Ammon's horn (tissue), 1 donor: Measurements from ENCODE around the gene SEPTIN3.
A peak's percentile ranks its signal among the peaks of the same experiment; 100 is the strongest.

Experiments used
- DNase-seq: peaks from one replicate; pipeline ENCODE4 v3.0.0-alpha.2; 2016; ENCODE audit warnings: low spot score

SEPTIN3 gene, protein sequence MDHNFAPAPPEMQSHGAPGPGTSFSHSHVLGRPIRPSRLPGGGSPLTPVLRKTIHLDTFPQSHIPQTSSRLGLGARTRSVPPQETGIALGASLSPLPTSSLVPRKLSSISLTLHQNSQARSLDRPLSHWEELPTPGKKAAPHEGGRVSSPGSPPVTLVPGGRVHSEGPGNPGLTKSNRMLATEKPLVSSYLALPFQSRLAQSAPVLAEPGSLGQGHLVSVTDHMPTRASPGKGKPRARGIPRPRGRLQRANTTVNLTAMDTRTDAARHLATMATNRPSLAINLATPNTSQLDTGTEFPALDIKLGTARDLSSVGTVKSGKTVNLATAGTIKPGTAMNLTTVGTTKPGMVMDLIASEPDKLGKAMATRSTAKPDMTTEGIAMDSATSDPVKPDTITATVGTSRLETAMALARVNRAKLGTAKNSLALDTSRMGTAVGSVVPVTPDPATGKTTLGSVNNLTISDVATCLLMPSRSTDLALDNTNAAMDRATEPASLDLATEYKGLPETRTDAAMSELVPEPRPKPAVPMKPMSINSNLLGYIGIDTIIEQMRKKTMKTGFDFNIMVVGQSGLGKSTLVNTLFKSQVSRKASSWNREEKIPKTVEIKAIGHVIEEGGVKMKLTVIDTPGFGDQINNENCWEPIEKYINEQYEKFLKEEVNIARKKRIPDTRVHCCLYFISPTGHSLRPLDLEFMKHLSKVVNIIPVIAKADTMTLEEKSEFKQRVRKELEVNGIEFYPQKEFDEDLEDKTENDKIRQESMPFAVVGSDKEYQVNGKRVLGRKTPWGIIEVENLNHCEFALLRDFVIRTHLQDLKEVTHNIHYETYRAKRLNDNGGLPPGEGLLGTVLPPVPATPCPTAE

DNA sequence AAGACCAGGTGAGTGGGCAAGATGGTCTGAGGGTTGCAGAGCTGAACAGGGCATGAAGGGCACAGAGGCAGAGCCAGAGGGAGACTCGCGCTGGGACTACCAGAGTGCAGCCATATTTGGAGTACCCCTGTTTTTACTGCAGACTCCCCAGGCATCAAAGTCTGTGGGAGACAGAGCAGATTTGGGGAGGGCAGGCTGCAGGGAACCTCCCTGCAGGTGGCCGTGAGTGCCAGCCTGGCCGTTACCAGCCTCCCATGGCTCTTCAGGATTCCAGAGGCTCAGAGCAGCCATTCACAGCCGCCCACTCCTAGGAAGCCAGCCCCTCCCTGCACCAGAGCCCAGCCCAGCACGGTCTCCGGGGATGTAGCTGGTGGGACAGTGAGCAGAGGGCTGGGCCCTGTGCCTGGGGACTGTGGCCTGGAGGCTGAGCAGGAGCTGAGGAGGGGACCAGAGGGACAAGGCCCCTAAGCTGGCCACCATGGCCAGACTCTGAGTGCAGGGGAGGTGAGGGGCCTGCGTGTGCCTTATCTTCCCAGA, at the start of gene SEPTIN3:
TSS of gene SEPTIN3 (plus strand) at position 334 of the 537 bp plus-strand sequence. CDS start 2,050 bp downstream, outside the sequence.
- DNase-seq, result no peak

DNA sequence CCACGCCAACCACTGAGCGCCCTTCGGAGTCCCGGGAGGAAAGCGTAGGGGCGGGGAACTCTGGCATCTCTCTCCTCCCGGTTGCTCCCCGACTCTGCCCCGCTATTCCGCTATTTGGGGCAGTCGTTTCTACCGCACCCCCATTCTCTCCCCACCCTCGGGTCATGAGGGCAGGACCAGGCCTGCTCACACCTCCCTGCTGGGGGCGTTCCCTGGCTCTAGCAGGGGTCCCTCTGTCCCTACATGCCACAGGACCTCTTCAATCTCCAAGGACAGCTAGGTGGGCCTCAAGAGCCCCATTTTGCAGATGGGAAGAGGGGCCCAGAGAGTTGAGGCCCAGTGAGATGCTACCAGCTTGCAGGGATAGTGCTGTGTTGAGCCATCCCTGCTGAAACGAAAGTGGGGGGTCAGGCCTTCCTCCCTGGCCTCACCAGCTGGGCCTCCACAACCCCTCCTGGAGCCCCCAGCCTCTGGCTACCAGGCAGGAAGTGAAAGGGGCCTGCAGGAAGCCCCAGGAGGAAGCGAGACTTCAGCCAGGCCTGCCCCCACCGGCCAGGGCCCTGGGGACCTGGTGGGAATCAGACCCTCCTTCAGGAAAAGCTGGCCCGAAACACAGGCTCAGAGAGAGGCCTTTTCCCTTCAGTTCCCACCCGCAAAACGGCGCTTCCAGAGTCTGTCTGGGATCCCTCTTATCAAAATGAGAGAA, 48.8 kb upstream of the SEPTIN3 start:
- peak; percentile 52 for DNase-seq

DNA sequence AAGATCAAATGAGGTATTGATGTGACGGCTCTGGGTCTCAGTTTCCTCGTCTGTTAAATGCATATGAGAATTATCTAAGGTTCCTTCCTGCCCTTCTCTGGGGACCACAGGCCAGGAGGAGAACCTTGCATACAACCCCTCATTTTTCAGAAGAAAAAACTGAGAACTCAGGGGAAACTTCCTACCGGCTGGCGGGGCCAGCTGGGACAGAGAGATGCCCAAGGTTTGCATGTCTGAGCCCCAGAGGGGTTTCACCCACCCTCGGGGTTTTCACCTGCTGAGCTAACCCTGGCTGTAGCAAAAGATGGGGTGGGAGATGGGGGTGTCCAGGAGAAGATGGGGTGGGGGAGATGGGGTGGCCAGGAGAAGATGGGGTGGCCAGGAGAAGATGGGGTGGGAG, 46.9 kb upstream of the SEPTIN3 start:
- DNase-seq, result no peak

DNA sequence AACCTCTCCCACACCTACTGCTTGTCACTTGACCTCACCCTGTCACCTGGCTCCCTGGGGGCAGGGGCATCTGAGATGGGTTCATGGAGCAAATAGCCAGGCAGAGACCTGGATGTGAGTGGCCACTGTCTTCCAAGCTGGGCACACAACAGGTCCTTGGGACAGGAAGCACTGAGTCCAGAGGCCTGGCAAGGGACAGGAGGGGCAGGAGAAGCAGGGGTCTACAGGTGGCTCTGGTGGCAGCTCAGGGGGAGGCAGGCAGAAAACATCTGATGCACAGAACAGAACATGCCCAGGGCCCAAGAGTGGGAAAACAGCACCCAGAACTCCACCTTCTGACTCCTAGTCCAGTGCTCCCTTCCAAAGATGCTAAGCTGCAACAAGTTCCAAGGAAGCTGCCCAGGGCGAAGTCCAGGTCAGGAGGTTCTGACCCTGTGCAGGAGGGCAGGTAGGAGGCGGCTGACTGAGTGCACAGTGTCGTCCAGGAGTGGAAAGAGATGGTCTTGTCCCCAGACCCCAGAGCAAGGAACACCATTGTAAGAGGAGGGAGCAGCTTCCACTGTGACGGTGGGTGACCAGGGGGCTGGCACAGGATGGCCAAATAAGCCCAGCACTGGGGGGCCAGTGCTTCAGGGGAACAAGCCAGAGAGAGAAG, 46.2 kb upstream of the SEPTIN3 start:
- no peak for DNase-seq

DNA sequence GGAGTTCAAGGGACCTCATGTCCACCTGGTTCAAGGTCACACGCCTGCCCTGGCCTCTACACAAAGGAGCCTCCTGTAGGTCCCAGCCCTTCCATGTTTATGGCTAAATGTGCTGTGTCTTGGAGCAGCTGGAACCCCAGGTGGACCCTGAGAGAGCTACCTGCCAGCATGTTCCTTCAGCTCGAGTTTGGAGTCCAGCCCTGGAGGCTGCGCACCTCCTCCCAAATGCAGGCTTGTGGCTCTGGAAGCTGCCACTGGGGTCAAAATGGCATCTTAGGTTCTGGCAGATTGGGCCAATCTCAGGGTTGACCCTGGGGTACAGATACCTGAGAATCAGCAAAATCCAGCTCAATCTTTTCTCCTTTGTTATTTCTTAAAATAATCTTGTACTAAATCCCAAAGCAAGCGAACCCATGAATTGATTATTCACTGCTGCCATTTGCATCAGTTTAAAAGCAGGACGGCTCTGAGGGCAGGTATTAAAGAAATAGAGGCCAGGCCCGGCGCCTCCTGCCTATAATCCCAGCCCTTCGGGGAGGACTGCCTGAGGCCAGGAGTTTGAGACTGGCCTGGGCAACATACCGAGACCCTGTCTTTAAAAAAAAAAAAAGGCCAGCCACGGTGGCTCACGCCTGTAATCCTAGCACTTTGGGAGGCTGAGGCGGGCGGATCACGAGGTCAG, 45.5 kb upstream of the SEPTIN3 start:
- DNase-seq, result no peak

DNA sequence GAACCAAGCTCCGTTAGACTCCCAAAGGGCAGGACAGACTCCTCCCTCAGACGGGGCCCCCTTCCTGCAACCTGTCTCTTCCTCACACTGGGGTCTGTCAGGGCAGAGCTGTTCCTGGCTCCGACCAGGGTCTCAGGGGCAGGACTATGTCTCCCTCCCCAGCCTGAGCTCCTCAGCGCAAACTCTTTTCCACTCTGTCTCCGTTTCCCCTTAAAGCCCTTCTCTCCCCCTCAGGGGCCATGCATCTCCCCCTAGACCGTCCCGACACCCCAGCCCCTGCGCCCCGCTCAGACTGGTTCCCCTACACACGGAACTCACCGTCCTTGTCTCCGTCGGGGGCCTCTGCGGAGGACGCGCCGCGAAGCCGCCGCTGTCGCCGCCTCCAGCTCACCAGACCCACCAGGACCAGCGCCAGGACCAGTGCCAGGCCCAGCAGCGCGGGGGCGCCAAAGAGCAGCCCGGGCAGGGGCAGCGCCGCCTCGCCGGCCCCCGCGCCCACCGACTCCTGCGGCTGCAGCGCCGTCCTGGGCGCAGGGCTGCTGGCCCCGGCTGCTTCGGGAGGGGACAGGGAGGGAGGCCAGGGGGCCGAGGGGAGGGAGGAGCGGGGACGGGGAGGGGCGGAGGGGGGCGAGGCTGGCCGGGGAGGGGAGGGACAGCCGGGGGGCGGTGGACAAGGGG, 43.3 kb upstream of the SEPTIN3 start:
- no peak for DNase-seq

DNA sequence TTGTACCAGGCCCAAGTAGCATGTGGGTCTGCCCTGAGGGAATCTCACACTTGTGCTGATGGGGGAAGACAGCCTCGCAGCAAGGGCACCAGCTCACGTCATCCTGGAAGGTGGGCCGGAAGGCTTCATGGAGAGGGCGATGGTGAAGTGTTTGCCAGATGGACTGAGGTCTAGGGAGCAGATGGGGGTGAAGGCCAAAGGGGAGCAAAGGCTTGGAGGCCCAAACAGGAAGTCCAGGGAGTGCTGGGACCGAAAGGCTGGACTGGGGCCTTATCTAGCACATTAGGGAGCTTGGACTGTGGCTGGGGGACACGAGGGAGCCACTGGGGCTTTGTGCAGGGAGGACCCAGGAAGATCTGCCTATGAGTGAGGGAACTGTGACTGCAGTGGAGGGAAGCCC, 41.4 kb upstream of the SEPTIN3 start:
- peak; percentile 2 for DNase-seq

DNA sequence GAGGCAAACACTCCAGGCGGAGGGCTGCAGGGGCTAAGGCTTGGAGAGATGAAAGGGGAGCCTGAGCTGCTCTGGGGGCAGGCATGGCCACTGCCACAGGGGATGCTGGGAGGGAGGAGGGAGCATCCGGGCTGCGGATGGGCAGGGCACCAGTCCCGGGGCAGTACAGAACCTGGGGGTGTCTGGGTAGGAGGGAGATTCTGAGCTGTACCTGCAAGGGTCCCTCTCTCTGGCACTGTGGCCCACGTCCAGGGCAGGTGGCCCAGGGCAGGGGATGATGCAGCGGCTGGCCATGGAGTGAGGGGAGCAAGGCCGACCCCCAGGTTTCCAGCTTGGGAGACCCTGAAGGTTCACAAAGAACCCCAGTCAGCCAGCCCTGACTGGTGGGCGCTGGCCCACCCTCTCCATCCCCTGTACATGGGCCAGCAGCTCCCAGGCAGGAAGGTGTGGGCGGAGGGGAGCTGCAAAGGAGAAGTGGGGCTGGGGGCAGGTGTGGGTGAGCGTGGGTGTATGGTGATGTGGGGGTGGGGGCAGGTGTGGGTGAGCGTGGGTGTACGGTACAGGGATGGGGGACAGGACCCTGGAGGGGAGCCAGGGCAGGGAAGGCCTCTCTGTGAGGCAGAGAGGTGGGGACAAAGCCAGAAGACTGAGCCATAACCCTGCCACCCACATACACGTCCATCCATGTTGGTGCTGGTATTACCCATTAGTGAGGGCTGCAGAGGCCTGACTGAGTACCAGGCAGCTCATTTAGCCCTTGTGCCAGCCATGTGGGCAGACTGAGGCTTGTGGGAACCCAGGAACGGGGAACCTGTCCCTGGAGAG, 40.4 kb upstream of the SEPTIN3 start:
- no peak for DNase-seq

DNA sequence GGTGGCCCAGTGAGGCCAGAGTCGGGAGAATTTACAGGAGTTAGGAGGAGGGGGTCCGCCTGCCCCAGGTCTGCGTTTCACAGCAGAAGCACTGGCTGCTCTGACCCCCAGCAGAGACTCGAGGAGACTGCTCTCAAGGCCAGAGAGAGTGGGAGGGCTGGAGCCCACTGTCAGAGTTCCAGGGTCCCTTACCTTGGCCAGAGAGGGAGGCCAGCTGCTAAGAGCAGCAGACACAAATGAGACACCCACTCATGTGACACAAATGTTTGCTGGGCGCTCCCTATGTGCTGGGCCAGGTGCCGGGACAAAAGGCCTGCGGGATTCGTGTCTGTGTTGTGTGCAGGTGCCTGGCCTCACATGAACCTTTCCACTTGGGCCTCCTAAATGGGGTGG, 39.8 kb upstream of the SEPTIN3 start:
- no peak for DNase-seq

DNA sequence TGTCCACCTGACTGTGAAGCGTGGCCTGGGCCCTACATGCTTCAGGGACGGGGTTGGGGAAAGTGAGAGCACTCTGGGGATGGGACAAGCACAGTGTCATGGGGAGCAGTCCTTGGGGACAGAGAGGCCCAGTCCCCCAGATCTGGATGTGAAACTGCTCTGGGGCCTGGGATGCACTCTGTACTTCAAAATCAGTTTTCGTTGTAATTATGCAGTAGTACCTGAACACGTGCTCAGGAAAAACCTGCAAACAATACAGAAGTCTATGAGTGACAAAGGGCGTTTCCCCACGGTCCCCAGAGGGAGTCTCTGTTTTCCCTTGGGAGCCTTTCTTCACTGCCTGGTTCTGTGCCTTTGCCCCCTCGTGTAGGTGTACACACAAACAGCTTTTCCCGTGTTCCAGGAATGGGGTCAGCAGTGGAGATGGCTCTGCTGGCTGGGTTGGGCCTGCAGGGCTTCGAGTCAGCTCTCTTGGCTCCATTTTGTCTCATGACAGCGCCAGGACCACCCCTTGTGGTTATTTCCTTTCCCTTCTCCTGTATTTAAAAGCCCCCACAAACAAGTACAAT, 37.5 kb upstream of the SEPTIN3 start:
- no peak for DNase-seq

DNA sequence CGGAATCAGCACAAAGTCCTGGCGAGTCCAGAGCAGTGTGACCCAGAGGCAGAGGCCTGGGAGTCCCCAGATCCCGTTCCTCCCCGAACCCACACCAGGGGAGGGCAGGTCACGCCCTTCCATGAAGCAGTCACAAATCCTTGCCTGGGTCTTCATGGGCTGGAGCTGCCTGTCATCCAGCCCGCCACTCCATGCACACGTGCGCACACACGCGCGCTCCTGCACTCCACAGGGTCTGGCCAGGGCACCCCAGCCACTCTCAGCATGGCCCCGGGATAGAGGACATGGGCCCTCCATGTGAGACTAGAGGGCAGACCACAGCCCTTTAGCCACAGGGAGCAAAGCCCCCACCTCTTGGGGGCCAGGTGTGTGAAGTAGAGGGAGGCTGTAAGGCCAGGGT, 36.9 kb upstream of the SEPTIN3 start:
- no peak for DNase-seq

DNA sequence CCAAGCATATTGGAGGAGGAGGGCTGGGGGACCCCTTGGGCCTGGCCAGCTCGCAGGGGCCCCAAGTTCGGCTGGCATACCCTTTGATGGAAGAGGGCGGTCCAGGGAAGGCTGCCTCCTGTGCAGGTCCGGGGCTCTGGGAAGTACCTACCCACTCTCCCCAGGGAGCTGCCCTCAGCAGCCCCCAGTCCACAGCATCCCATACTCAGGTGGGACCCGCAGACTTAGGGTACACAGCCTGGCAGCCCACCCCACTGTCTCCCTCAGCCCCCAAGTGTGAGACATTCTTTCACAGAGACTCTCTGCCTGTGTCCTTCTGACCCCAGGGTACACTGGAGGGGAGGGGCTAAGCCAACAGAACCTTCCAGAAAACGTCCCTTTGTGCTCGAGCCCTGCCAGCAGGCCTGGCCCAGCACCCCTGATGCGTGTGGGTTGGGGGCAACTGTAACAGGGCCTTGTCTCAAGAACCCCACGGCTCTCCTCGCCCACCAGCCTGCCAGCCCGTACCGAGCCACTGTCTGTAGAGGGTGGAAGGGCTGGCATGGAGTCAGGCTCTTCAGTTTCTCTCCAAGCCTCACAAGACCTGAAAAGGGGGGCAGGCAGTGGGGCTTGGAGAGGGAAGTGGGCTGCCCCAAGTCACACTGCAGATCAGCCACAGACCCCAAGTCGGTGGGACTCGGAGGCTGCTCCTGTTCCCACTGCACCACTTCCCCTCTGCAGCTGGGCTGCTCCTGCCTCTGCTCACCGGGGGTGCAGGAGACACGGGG, 35.6 kb upstream of the SEPTIN3 start:
- no peak for DNase-seq

DNA sequence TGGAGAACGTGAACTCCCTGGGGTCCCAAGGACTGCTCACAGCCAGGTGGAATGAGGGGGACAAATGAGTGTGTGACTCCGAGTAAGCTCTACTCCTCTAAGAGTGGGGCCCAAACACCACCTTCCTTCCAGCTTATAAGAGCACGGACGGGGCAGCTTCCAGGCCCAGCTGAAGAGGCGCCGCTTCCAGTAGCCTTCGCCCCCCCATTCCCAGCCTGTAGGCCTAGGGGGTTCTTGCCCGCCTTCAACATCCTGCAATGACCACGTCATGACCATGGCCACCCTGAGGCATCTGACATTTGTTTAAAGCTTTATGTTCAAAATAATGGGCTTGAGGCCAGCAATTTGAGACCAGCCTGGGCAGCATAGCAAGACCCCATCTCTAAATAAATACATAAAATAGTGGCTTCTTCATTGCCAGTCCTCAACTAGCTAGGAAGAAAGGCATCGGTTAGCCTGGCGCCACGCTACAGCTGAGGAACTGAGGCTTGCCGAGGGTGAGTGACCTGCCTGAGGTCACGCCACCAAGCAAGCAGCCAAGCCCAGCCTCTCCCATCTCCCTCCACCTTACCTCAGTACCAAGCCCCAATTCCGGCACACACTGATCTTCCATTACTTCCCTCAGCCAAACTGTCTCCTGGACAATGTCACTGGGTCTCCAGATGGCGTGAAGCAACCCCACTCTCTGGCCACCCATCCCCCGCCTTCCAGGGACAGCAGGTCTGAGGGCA, 34.8 kb upstream of the SEPTIN3 start:
- DNase-seq, result no peak

DNA sequence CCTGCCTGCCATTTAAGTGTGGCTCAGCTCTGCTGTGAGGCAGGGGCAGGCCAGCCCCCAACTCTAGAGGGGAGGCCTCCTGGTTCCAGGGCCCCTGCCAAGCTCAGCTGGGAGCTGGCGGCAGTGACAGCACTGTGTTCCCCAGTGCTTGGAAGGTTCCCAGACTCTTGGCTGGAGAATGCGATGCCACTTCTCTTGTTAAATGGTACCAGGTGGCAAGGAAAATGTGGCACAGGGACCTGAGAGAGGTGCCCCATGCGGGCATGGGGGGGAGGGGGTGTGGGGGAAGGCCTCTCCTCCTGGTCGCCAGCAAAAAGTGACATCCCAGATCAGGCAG, 34.3 kb upstream of the SEPTIN3 start:
- DNase-seq, result peak; percentile 69

DNA sequence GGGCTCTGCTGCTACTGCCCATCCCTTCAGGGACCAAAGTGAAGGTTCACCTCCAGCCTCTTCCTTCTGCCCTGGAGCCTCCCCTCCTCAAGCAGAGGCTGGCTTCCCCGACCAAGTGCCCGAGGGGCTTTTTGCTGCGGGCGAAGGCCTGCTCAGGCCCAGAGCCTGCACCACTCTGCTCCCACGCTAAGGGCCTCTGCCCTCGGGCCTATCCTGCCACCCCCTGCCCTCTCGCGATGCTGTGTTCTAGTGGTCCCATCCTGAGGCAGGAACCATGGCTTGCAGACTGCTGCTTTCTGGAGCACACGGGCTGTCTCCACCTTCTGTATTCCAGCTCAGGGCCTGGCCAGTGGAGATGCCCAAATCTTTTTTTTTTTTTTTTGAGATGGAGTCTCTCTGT, 33.7 kb upstream of the SEPTIN3 start:
- no peak for DNase-seq

DNA sequence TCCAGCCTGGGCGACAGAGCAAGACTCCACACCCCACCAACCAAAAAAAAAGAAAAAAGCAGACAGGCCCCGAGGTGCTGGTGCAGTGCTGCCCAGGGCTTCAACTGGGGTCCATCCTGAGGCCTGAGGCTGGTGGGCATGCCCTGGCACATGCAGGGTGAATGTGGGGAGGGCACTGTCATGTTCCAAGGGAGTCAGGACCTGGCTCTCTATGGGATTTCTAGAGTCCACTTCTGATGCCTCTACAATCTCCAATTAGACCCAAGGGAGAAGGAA, 32.4 kb upstream of the SEPTIN3 start:
- no peak for DNase-seq

DNA sequence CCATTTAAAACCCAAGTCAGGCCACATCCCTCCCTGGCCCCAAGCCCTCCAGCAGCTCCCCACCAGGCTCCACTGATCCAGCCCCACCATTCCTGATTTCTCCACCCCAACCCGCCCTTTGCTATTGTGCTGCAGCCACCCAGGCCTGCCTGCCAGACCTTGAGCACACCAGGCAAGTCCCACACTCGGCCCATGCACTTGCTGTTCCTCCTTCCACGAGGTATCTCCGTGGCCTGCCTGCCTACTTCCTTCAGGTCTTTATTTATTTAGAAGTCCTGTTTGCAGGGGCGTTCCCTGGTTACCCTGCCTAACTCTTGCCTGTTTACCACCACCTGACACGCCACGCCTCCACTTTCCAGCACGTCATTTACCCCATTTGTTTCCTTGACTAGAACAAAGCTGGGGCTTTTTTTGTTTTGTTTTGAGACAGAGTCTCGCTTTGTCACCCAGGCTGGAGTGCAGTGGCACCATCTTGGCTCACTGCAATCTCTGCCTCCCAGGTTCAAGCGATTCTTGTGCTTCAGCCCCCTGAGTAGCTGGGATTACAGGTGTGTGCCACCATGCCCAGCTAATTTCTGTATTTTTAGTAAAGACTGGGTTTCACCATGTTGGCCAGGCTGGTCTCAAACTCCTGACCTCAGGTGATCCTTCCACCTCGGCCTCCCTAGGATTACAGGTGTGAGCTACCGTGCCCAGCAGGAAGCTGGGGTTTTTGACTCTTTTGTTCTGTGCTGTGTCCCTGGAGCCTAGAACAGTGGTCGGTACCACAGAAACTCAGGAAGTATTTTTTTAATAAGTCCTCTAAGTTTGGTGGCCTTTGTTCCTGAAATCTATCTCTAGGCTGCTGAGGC, 29.0 kb upstream of the SEPTIN3 start:
- peak; percentile 84 for DNase-seq
